Ovary (tissue), 3 donors: ENCODE data around the gene TCIRG1.

Experiments used
- POLR2A ChIP-seq: fragments of 450-650 bp; IDR thresholded peaks from one replicate; pipeline ENCODE4 v1.6.1; 2017; ENCODE audit warnings: antibody characterized with exemption, mild to moderate bottlenecking, moderate library complexity
- TF ChIP-seq, protein P1 (sequence below), 3 donors: fragments of 450-650 bp in 2 of 3; fragments of 200-600 bp in 1 of 3; IDR thresholded peaks; one replicate each; pipeline versions ENCODE4 v1.5.1 to v1.8.0; 2016 to 2022; ENCODE audit warnings: antibody characterized with exemption in 3 of 3, mild to moderate bottlenecking in 1 of 3
- donor health status: DM: no; HTN: no; CAD: no.

DNA sequence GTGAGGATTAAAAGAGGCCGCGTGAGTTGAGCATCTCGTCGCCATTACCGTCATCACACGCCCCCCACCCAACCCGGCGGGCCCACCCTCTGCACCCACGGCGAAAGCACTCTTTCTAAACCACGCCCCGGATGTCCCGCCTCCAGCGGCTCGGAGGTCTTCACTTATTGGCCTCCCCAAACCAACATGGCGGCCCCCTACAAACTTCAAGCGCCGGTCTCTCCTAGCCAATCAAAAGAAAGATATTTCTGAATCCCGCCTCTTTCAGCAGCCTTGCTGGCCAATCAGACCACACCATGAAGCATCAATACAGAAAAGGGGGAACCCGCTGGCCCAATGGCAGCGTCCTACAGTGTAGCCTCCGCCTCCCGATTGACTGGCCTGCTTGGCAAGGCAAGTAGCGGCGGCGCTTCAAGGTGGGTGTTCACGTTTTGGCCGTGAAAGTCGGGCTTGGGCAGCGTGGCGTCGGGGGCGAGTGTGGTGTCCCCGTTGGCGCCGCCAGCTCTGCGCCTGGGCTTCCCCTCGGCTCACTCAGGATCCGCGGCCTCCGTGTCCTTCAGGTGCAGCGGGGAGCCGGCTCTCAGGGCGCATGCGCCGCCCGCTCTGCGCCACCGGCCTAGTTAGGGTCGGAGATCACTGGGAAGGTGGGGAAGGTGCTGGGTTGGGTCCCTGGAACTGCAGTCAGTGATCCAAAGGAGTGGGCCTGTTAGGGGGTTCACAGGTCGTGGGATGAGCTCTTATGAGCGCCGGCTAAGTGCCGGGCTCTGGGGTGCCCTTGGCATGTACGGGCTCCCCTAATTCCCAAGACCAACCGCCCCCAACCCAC, 8.3 kb upstream of the TCIRG1 start, which contains the start of gene NDUFS8:
- TF ChIP-seq POLR2A = peak; percentile 46
- TF ChIP-seq, protein P1, sequence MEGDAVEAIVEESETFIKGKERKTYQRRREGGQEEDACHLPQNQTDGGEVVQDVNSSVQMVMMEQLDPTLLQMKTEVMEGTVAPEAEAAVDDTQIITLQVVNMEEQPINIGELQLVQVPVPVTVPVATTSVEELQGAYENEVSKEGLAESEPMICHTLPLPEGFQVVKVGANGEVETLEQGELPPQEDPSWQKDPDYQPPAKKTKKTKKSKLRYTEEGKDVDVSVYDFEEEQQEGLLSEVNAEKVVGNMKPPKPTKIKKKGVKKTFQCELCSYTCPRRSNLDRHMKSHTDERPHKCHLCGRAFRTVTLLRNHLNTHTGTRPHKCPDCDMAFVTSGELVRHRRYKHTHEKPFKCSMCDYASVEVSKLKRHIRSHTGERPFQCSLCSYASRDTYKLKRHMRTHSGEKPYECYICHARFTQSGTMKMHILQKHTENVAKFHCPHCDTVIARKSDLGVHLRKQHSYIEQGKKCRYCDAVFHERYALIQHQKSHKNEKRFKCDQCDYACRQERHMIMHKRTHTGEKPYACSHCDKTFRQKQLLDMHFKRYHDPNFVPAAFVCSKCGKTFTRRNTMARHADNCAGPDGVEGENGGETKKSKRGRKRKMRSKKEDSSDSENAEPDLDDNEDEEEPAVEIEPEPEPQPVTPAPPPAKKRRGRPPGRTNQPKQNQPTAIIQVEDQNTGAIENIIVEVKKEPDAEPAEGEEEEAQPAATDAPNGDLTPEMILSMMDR (IDR thresholded peaks at IDR 0.05) = no peak
